ENCODE results near the gene CABLES1.

DNA sequence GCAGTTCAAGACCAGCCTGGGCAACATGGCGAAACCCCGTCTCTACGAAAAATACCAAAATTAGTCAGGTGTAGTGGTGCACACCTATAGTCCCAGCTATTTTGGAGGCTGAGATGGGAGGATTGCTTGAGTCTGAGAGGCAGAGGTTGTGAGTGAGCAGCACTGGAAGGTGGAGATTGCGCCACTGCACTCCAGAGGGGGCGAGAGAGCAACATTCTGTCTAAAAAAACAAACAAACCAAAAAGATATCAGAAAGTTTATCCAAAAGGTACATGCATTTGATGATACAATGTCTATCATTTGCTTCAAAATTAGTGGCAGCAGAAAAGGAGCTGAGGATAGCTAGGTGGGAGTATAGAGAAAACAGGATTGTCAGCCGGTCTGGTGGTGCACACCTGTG lies 39.8 kb upstream of the CABLES1 start:
- TF ChIP-seq CTCF (conservative IDR thresholded peaks at IDR 0.05; ENCODE audit: low read depth, low read length) (no peak), SMC3 (IDR thresholded peaks at IDR 0.05; ENCODE audit: low read depth, low read length) (no peak), POLR2A (IDR thresholded peaks at IDR 0.05; ENCODE audit: low read depth, low read length) (no peak), RAD21 (IDR thresholded peaks at IDR 0.05; ENCODE audit: low read length) (no peak)
